Mesothelial cell of epicardium (in vitro differentiated cells): ENCODE results near the gene MGMT. TPM values are rescaled to one million over a fixed set of nuclear protein-coding genes. Genes with fewer than 3 reads are reported as not detected.

ENCODE experiments used
- DNase-seq, 2 experiments: peaks; one replicate each; pipeline ENCODE4 v3.0.0; 2021; ENCODE audit warnings: low spot score in 2 of 2; ENCODE audit not compliant: unreplicated experiment in 2 of 2
- H3K27ac Mint-ChIP-seq: 2 replicates; pipeline ENCODE4 v1.8.0; 2021; ENCODE audit warnings: mixed read lengths
- H3K27me3 Mint-ChIP-seq: 2 replicates; pipeline ENCODE4 v1.8.0; 2021; ENCODE audit warnings: low read depth, mixed read lengths
- H3K36me3 Mint-ChIP-seq: 2 replicates; pipeline ENCODE4 v1.8.0; 2021; ENCODE audit warnings: mixed read lengths
- H3K4me1 Mint-ChIP-seq: 2 replicates; pipeline ENCODE4 v1.8.0; 2021; ENCODE audit warnings: mixed read lengths
- H3K4me3 Mint-ChIP-seq: 2 replicates; pipeline ENCODE4 v1.8.0; 2021; ENCODE audit warnings: mild to moderate bottlenecking, moderate library complexity, mixed read lengths
- H3K9me3 Mint-ChIP-seq: 2 replicates; pipeline ENCODE4 v1.8.0; 2021; ENCODE audit warnings: mixed read lengths
- CTCF ChIP-seq: fragments of 200-600 bp; sonication (generic); IDR thresholded peaks from one replicate; pipeline ENCODE4 v1.5.0; 2021; ENCODE audit warnings: antibody characterized with exemption; ENCODE audit not compliant: unreplicated experiment
- total RNA-seq: library from RNA; stranded (reverse); gene quantifications from 3 replicates; pipeline ENCODE4 v1.2.1, GENCODE V29; 2021

The MGMT gene
- 32.0 to 36.3 TPM (median 35.7 TPM) in 3 replicates for total RNA-seq

- Mint-ChIP-seq H3K9me3 (no peaks in the 10 kb centered on the region), H3K36me3 (peaks cover 11% of the 10 kb centered on the region), H3K4me1 (peaks cover 21% of the 10 kb centered on the region), H3K27me3 (no peaks in the 10 kb centered on the region), H3K4me3 (peak within 1 kb of the TSS; percentile 75), H3K27ac (peak within 1 kb of the TSS; percentile 81)
- DNase-seq = peak; percentile 96
- TF ChIP-seq CTCF = no peak
Measured at GRCh38 chr10:129466703-129467358, at the start of gene MGMT. TSS of gene MGMT (plus strand) at chr10:129467241.

GRCh38 chr10:129417870-129418269 is 49.2 kb upstream of the MGMT start:
- Mint-ChIP-seq H3K4me3 (no peak overlapping the region), H3K27me3 (peaks cover 5% of the 10 kb centered on the region), H3K9me3 (no peaks in the 10 kb centered on the region), H3K36me3 (no peaks in the 10 kb centered on the region), H3K4me1 (peaks cover 7% of the 10 kb centered on the region), H3K27ac (no peak overlapping the region)
- DNase-seq = no peak
- no peak for TF ChIP-seq CTCF

- peaks cover 5% of the 10 kb centered on the region for H3K27me3 Mint-ChIP-seq
- H3K4me1 Mint-ChIP-seq = peaks cover 3% of the 10 kb centered on the region
- no peaks in the 10 kb centered on the region for H3K36me3 Mint-ChIP-seq
- no peaks in the 10 kb centered on the region for H3K9me3 Mint-ChIP-seq
- no peak overlapping the region for H3K27ac Mint-ChIP-seq
- peak in 1 of 2 experiments; percentile 28 for DNase-seq
- no peak for TF ChIP-seq CTCF
- no peak overlapping the region for H3K4me3 Mint-ChIP-seq
Measured at GRCh38 chr10:129418496-129419225, 48.4 kb upstream of the MGMT start.

GRCh38 chr10:129419397-129419796 is 47.6 kb upstream of the MGMT start:
- DNase-seq = peak in 1 of 2 experiments; percentile 19
- no peaks in the 10 kb centered on the region for H3K9me3 Mint-ChIP-seq
- H3K4me1 Mint-ChIP-seq = peaks cover 3% of the 10 kb centered on the region
- no peak overlapping the region for H3K27ac Mint-ChIP-seq
- no peak for TF ChIP-seq CTCF
- no peaks in the 10 kb centered on the region for H3K36me3 Mint-ChIP-seq
- peaks cover 5% of the 10 kb centered on the region for H3K27me3 Mint-ChIP-seq
- H3K4me3 Mint-ChIP-seq = no peak overlapping the region

- no peaks in the 10 kb centered on the region for H3K9me3 Mint-ChIP-seq
- DNase-seq = peak in 1 of 2 experiments; percentile 29
- peaks cover 1% of the 10 kb centered on the region for H3K4me1 Mint-ChIP-seq
- no peak overlapping the region for H3K4me3 Mint-ChIP-seq
- TF ChIP-seq CTCF = no peak
- H3K36me3 Mint-ChIP-seq = no peaks in the 10 kb centered on the region
- H3K27me3 Mint-ChIP-seq = peaks cover 3% of the 10 kb centered on the region
- no peak overlapping the region for H3K27ac Mint-ChIP-seq
Measured at GRCh38 chr10:129421399-129422010, 45.5 kb upstream of the MGMT start.
